Astrocyte of the spinal cord (primary cell): ENCODE measurements around the gene CFI.

ENCODE experiments used
- DNase-seq: peaks from one replicate; pipeline ENCODE4 v3.0.0; 2011; ENCODE audit warnings: low read depth, low spot score
- H3K4me3 ChIP-seq: 2 replicates; pipeline ENCODE4 v1.5.1; 2011; ENCODE audit warnings: low read depth, mild to moderate bottlenecking, low read length, moderate library complexity
- CTCF ChIP-seq: IDR thresholded peaks from 2 replicates; pipeline ENCODE4 v1.5.1; 2012; ENCODE audit warnings: low read depth, mild to moderate bottlenecking, low read length, inconsistent platforms
- in situ Hi-C: cut with HindIII; loops from 2 replicates; pipeline ENCODE4 v1.10.0; 2017; ENCODE audit warnings: low sequenced_read_pairs

The CFI gene

DNA sequence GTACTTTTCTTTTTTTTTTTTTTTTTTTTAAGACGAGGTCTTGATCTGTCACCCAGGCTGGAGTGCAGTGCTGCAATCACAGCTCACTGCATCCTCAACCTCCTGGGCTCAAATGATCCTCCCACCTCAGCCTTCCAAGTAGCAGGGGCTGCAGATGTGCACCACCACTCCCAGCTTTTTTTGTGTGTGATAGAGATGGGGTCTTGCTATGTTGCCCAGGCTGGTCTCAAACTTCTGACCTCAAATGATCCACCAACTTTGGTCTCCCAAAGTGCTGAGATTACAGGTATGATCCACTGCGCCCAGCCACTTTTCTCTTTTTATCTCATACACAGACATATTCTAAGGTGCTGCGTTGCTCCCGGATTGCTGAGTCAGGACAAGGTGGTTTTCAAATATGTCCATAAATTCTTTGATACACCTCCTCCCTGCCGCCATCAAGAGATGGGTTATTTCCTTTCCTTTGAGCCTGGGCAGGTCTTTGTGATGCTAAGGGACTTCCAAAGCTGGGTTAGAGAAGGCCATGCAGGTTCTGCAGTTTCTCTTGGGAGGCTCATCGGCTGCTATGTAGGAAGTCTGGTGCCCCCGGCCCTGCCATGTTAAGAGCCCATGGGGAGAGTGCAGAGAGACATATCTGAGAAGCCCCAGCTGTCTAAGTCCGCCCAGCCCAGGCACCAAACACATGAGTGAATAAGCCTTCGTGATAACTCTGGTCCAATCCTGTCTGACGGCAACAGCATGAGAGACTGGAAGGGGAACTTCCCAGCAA, 63.5 kb downstream of the CFI start:
- no peak for DNase-seq
- no peak overlapping the region for H3K4me3 ChIP-seq
- TF ChIP-seq CTCF: no peak
- in situ Hi-C loops: no loop called here

GRCh38 chr4:109735566-109736365, 66.0 kb downstream of the CFI start:
- in situ Hi-C loops: no loop called here
- DNase-seq: no peak
- TF ChIP-seq CTCF: no peak
- no peak overlapping the region for H3K4me3 ChIP-seq

GRCh38 chr4:109733728-109734127, 68.1 kb downstream of the CFI start:
- in situ Hi-C loops: no loop called here
- DNase-seq: no peak
- no peak for TF ChIP-seq CTCF
- no peak overlapping the region for H3K4me3 ChIP-seq

- no peak for DNase-seq
- no peak for TF ChIP-seq CTCF
- peak overlapping the region; percentile 80 for H3K4me3 ChIP-seq
- in situ Hi-C loops: no loop called here
These were observed 70.9 kb downstream of the CFI start for GRCh38 chr4:109730619-109731545.

- in situ Hi-C loops: no loop called here
- peak; percentile 67 for DNase-seq
- H3K4me3 ChIP-seq: peak within 1 kb of the TSS; percentile 80
- TF ChIP-seq CTCF: no peak
These were observed 71.8 kb downstream of the CFI start, which contains the start of gene PLA2G12A for GRCh38 chr4:109729718-109730618. Gene PLA2G12A, minus strand, starts transcription at chr4:109730070. Its CDS starts 261 bp downstream, at chr4:109729809.
